ENCODE results near the gene ALDH7A1.

ALDH7A1 gene

GRCh38 chr5:126516133-126516532, 78.9 kb downstream of the ALDH7A1 start:
- TF ChIP-seq CTCF (IDR thresholded peaks at IDR 0.05; ENCODE audit: borderline replicate concordance, extremely low read depth, low read length, poor library complexity, severe bottlenecking) (no peak), EZH2 (IDR thresholded peaks at IDR 0.05; ENCODE audit: borderline replicate concordance, low read depth, low read length, severe bottlenecking) (no peak)
- no peak overlapping the region for H3K4me3 ChIP-seq (ENCODE audit: low read depth in 1 of 2, low read length in 2 of 2)
- H3K4me1 ChIP-seq (ENCODE audit: insufficient read depth, low read length): no peaks in the 10 kb centered on the region
- no peaks in the 10 kb centered on the region for H3K9me3 ChIP-seq (ENCODE audit: insufficient read depth, low read length, severe bottlenecking)
- no peaks in the 10 kb centered on the region for H3K36me3 ChIP-seq (ENCODE audit: insufficient read depth, low read length)
- no peak overlapping the region for H3K4me2 ChIP-seq (ENCODE audit: insufficient read depth, low read length)
- DNase-seq: no peak
- no peak overlapping the region for H2AFZ ChIP-seq (ENCODE audit: low read depth, low read length)
- no peak overlapping the region for H3K9ac ChIP-seq (ENCODE audit: low read depth, low read length)
- no peaks in the 10 kb centered on the region for H3K27me3 ChIP-seq (ENCODE audit: insufficient read depth, low read length, poor library complexity)
- no peaks in the 10 kb centered on the region for H4K20me1 ChIP-seq (ENCODE audit: insufficient read depth, low read length)
- ATAC-seq (ENCODE audit: insufficient read depth, low read depth): no peak
- H3K27ac ChIP-seq (ENCODE audit: low read length): no peak overlapping the region
- no peaks in the 10 kb centered on the region for H3K79me2 ChIP-seq (ENCODE audit: insufficient read depth, low read length)

GRCh38 chr5:126515337-126515736, 79.7 kb downstream of the ALDH7A1 start:
- TF ChIP-seq EZH2 (IDR thresholded peaks at IDR 0.05; ENCODE audit: borderline replicate concordance, low read depth, low read length, severe bottlenecking): no peak
- no peak for TF ChIP-seq CTCF (IDR thresholded peaks at IDR 0.05; ENCODE audit: borderline replicate concordance, extremely low read depth, low read length, poor library complexity, severe bottlenecking)
- no peaks in the 10 kb centered on the region for H3K36me3 ChIP-seq (ENCODE audit: insufficient read depth, low read length)
- H4K20me1 ChIP-seq (ENCODE audit: insufficient read depth, low read length): no peaks in the 10 kb centered on the region
- H3K9me3 ChIP-seq (ENCODE audit: insufficient read depth, low read length, severe bottlenecking): no peaks in the 10 kb centered on the region
- no peak overlapping the region for H3K9ac ChIP-seq (ENCODE audit: low read depth, low read length)
- H3K4me3 ChIP-seq (ENCODE audit: low read depth in 1 of 2, low read length in 2 of 2): no peak overlapping the region
- no peaks in the 10 kb centered on the region for H3K4me1 ChIP-seq (ENCODE audit: insufficient read depth, low read length)
- DNase-seq (no peak), ATAC-seq (ENCODE audit: insufficient read depth, low read depth) (no peak)
- H3K27ac ChIP-seq (ENCODE audit: low read length): no peak overlapping the region
- H2AFZ ChIP-seq (ENCODE audit: low read depth, low read length): no peak overlapping the region
- H3K79me2 ChIP-seq (ENCODE audit: insufficient read depth, low read length): no peaks in the 10 kb centered on the region
- no peak overlapping the region for H3K4me2 ChIP-seq (ENCODE audit: insufficient read depth, low read length)
- H3K27me3 ChIP-seq (ENCODE audit: insufficient read depth, low read length, poor library complexity): no peaks in the 10 kb centered on the region

GRCh38 chr5:126514558-126515141, 80.4 kb downstream of the ALDH7A1 start:
- no peak for TF ChIP-seq EZH2 (IDR thresholded peaks at IDR 0.05; ENCODE audit: borderline replicate concordance, low read depth, low read length, severe bottlenecking)
- TF ChIP-seq CTCF (IDR thresholded peaks at IDR 0.05; ENCODE audit: borderline replicate concordance, extremely low read depth, low read length, poor library complexity, severe bottlenecking): no peak
- no peaks in the 10 kb centered on the region for H3K79me2 ChIP-seq (ENCODE audit: insufficient read depth, low read length)
- no peak overlapping the region for H3K4me2 ChIP-seq (ENCODE audit: insufficient read depth, low read length)
- no peak overlapping the region for H2AFZ ChIP-seq (ENCODE audit: low read depth, low read length)
- H4K20me1 ChIP-seq (ENCODE audit: insufficient read depth, low read length): no peaks in the 10 kb centered on the region
- H3K27me3 ChIP-seq (ENCODE audit: insufficient read depth, low read length, poor library complexity): no peaks in the 10 kb centered on the region
- H3K4me1 ChIP-seq (ENCODE audit: insufficient read depth, low read length): peaks cover 2% of the 10 kb centered on the region
- no peaks in the 10 kb centered on the region for H3K36me3 ChIP-seq (ENCODE audit: insufficient read depth, low read length)
- H3K4me3 ChIP-seq (ENCODE audit: low read depth in 1 of 2, low read length in 2 of 2): no peak overlapping the region
- ATAC-seq (ENCODE audit: insufficient read depth, low read depth): no peak
- H3K9ac ChIP-seq (ENCODE audit: low read depth, low read length): no peak overlapping the region
- H3K9me3 ChIP-seq (ENCODE audit: insufficient read depth, low read length, severe bottlenecking): no peaks in the 10 kb centered on the region
- H3K27ac ChIP-seq (ENCODE audit: low read length): no peak overlapping the region
- DNase-seq: no peak

Measured in DND-41 (cell line).